Placental pericyte (primary cell): Measurements from ENCODE around the gene LXN. TPM values are rescaled to one million over a fixed set of nuclear protein-coding genes. Genes with fewer than 3 reads are reported as not detected.

Source experiments
- small RNA-seq: library from RNA; depleted of rRNA; stranded (forward); fragments of <200 nt; gene quantifications from one replicate; pipeline ENCODE3, GENCODE V24; 2012; ENCODE audit warnings: low replicate concordance
- total RNA-seq: library from RNA; depleted of rRNA; stranded (reverse); fragments of >200 nt; gene quantifications from 2 replicates; pipeline ENCODE4 v1.2.3, GENCODE V29; 2012

The LXN gene, protein sequence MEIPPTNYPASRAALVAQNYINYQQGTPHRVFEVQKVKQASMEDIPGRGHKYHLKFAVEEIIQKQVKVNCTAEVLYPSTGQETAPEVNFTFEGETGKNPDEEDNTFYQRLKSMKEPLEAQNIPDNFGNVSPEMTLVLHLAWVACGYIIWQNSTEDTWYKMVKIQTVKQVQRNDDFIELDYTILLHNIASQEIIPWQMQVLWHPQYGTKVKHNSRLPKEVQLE
- total RNA-seq, result 15.5 and 32.6 TPM in 2 replicates

DNA sequence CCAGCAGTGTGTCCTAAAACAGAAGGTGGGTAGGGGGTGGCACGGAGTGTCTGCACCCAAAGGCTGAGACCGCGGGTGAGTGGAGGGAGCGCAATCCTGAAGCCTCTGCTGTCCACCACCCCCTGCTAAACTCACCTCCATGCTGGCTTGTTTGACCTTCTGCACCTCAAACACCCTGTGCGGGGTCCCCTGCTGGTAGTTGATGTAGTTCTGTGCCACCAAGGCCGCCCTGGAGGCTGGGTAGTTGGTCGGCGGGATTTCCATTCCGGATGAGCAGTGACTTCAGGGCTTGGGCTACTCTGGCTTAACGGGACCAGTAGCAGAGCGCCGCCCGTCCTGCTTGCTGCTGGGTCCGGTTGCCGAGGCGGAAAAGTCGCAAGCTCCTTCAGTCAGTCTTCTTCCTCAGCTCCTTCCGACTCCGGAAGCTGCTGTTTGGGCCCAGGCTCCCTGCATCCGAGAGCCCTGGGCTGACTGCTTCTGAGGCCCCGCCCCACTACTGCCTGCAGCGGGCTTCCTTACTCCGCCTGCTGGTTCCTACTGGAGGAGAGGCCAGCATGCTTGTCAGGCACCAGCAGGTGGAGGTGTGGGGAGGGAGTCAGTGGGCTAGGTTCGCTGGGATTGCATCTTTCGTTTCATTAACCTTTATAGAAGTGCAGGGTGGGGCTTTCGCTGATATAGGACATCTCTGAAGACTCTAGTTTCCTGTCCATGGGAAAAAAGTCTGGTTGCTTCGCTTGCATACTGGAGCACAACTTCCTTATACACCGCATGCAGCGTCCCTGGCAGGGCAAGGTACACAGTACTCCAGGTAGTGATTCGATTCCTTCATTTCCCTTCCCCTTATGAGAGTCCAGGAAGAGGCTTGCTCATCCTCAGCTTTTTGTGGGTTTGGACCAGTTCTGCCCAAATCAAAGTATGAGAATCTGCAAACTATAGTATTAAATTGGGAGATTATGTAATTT, at the start of gene LXN:
LXN (minus strand) TSS at position 434 of the 962 bp plus-strand sequence; CDS start at position 264, 170 bp downstream.

DNA sequence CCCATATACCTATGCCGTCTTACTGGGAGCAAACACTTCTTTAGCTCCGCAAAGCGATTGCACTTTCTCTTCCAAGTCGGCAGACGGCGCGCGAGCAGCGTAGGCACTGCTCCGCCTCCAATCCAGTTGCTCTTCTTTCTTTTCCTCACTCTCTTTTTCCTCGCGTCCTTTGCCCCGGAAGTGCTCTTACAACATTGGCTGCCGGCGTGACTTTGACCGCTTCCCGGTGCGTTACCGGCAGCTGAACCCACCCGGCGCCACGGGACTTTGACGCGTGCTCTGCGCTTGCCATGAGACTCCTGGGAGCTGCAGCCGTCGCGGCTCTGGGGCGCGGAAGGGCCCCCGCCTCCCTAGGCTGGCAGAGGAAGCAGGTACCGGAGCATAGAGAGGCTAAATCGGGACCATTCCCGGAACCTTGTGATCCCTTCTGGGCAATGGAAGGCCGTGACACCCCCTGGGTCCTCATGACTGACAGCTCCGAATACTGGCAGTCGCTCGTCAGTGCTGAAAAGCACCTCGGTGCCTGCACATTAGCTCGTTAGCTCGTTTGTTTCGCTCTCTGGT, 28.0 kb downstream of the LXN start, which contains the start of gene GFM1:
GFM1 (plus strand) TSS at position 183 of the 564 bp plus-strand sequence; CDS start at position 291, 108 bp downstream.

Small RNA genes lying within 50 kb of the gene (small RNA-seq; reads per million reads assigned to genes)
- gene AC025033.1, result not detected
- gene AC080013.6, result not detected

Other genes starting within 250 kb of the LXN start
- gene MLF1, start 101.5 kb downstream of the LXN start, total RNA-seq, result 3.3 and 3.7 TPM in 2 replicates
- gene GFM1, start 28.1 kb downstream of the LXN start, total RNA-seq, result 38.5 and 71.9 TPM in 2 replicates
- gene RARRES1, start 59.8 kb upstream of the LXN start, total RNA-seq, result 4.2 and 14.0 TPM in 2 replicates
- 140 and 151 TPM in 2 replicates for gene MFSD1, start 129.4 kb upstream of the LXN start, total RNA-seq